ENCODE results near the gene GPC5.

The GPC5 gene

DNA sequence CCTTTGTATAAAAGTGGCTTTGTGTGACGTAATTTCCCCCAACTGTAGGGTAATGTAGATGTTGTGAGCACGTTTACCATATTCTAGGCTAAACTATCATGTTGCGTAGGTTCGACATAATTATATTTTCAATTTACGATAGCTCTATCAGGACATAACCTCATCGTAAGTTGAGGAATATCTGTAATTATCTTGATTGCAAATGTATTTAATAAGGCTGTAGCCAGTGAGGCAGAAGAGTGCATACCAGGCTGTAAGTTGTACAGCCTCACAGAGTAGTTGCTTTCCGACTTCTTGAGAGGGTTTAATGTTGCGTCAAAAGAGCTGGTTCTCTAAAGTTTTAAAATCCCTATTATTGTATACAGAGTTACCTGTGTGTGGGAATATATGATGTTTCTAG lies 988.8 kb downstream of the GPC5 start:
- DNase-seq (ENCODE audit: low read depth), result no peak

DNA sequence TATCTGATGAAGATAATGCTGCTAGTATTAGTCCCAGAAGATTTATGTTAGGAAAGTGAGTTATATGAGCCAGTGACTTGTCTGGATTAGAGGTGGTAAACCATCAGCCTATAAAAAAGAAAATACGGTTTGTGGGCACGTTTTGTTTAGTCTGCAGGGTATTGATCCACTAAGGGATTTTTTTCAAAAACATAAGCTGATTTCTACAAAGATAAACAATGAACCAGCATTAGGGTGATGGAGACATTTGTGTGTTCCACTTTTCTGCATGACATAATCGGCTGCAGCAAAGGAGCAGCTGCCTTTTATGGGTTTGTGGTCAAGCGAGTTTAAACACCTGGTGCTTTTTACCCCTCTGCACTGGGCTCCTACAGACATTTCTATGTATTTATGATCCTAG lies 991.8 kb downstream of the GPC5 start:
- no peak for DNase-seq (ENCODE audit: low read depth)

DNA sequence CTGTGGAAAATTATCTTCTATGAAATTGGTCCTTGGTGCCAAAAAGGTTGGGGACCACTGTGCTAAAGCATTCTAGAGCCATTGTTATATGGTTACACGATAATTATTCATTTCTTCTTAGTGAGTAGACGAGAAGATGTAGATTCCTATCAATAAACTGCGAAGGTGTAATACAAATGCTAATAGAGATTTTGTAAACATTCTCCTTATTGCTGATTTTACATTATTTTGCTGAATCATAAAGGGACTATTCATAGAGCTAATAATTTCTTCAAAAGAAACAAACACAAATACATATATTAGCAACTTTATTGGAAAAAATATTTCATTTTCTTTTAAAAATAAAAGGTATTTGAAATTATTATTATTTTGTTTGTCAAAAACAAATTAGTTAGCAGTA lies 1005.2 kb downstream of the GPC5 start:
- no peak for DNase-seq (ENCODE audit: low read depth)

DNA sequence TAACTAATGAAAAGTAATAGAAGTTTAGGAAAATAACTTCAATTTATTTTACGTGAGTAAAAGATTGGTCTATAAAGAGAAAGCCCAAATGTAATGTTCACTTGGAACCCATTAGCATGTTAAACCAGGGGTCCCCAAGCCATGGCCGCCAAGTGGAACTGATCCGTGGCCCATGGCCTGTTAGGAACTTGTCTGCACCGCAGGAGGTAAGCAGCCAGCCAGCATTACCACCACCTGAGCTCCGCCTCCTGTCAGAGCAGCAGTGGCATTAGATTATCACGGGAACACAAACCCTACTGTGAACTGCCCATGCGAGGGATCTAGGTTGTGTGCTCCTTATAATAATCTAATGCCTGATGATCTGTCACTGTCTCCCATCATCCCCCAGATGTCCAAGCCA lies 1009.4 kb downstream of the GPC5 start:
- DNase-seq (ENCODE audit: low read depth), result no peak

DNA sequence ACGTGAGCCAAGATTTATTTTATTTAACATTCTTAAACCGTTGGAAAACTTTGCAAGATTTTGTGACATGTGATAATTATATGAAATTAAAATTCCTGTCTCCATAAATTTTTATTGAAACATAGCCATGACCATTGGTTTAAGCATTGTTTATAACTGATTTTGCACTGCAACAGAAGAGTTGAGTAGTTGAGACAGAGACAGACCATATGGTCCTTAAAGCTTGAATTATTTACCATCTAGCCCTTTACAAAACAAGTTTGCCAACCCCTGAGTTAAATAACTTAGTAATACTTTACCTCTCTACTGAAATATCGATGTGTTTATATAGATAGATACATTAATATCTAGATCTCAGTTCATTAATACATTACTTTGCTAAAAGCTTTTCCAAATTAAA lies 1014.1 kb downstream of the GPC5 start:
- DNase-seq (ENCODE audit: low read depth), result no peak

DNA sequence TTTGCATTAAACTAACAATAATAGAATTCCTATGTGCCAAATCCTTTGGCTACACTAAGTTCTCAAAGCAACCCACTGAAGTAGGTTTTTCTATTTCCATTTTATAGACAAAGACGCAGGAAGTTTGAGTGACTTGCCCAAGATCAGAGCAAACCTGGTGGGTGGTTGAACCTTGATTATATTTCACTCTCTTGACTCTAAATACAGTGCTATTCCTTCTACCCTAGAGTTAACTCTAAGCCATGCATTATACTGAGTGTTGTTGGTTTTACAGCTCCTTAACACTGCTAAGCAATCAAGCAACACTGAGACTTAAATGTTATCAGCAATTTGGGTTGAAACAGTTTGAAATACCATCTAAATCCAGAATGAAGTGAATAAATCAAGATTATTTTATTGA lies 1014.6 kb downstream of the GPC5 start:
- DNase-seq (ENCODE audit: low read depth), result no peak

DNA sequence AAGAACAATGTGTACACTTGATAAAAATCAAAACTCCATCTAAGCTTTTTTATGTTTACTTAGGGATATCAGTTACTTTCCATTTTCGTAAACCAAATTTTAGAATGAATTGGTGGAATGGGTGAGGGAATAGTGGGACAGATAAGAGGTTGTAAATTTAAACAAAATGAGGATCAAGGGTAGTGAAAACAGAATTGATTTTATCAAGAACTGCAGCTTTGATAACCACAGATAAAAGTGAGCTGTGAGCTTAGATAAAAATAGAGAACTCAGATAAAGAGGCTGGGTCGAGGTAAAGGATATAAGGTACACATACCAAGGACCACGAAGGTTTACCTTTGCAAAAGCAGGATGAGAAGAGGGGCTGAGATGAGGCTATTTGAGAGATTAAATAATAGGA lies 1015.0 kb downstream of the GPC5 start:
- no peak for DNase-seq (ENCODE audit: low read depth)

DNA sequence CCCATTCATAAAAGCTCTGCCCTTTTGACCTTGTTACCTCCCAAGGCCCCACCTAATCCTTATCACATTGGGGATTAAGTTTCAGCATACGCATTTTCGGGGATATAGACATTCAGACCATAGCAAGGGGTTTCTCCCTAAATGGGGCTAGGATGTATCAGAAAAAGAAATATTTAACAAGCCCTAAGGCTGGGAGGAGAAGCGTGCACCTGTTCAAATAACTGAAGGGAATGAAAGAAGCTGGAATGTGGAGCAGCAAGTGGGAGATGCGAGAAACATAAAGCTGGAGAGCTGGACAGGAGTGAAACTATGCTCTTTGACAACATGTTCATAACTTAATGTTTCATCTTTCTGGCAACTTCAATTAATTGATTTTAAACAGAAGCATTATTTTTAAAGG lies 1016.4 kb downstream of the GPC5 start:
- DNase-seq (ENCODE audit: low read depth), result no peak

DNA sequence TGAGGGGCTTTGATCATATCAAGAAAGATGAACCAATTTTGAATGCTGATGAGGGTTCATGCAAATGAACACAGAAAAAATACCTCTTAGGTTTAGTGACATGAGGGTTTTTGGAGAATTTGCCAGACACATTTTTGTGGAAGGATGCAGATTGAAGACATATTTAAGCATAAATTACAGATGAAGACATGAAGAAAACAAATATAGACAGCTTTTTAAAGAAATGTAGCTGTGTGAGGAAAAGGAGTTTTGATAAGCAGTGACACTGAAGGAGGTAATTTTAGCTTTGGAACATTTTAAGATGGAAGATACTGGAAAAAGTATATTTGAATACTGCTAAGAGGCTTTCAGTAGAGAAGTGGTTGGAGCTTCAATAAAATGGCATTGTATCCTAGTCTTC lies 1017.4 kb downstream of the GPC5 start:
- no peak for DNase-seq (ENCODE audit: low read depth)

DNA sequence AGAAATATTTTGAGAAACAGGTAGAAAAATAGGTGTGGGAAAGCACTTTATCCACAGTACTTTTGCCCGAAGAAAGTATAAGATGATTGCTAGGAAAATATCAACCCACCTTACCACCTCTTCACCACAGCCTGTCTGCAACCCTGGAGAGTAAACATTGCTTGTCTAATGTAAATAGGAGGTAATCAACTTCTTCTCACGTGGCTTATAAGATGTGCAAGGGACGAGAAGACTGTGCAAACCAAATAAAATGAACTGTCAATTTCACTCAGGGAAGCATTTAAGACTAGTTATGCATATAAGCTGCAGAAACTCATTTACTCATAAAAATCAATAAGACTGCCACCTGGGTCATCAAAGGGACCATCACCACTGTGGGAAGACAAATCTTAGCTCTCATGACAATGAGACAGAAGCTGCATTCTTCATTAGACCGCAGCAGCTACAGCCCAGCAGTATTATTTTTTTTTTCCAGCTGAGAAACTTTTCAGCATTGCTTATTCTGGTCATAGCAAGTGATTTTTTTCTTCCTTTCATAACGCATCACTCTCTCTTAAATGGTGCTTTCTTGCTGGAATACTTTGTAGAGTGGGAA lies 1020.5 kb downstream of the GPC5 start:
- DNase-seq (ENCODE audit: low read depth), result no peak

DNA sequence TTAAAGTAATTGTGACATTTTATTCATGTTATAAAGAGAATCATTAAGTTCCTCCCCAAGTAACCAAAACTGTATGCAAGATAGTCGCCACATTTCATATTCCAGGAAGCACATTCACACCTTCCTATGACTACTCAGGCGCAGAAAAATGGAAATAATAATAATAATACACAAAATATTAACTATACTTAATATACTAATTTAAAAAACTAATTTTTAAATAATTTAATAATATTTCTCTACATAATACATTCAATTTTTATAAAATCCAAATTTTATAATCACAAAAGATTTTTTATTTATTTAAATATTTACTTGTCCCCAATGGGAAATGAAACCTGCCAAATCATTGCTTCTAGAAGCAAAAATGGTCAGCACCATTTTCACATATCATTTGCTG lies 1030.8 kb downstream of the GPC5 start:
- DNase-seq (ENCODE audit: low read depth), result no peak

DNA sequence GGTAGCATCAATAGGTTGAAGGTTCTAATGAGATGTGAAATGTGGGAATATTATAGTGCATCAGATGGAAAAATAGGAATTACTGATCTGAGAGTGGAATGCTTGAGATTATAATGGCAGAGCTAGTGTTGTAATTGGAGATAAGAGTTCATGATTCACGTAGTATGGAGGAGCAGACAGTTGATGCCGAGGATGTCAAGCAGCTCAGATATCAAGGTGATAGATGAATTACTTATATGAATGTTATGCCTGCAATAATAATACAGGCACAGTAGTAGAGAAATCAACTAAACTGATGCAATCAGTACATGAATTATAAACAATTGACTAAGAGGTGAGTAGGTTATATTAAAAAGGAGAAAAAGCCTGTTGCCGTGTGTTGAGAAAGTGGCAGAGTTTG lies 1035.0 kb downstream of the GPC5 start:
- DNase-seq (ENCODE audit: low read depth), result no peak

DNA sequence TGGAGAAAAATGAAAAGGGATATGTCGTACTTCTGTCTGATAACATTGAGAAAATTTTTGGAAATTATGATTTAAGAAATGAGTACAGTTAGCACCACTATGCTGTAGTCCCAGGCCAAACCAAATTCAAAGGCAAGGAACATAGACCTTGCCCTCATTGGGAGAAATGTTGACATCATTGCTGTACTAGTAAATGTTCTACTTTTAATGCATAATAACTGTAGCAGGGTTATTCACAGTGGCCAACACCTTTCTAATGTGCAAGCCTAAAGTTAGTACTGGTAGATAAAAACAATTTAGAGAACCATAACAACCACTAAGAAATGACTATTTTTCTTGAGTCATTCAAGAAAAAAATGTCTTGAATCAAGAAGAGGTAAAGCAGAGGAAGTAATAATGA lies 1035.5 kb downstream of the GPC5 start:
- DNase-seq (ENCODE audit: low read depth), result no peak

DNA sequence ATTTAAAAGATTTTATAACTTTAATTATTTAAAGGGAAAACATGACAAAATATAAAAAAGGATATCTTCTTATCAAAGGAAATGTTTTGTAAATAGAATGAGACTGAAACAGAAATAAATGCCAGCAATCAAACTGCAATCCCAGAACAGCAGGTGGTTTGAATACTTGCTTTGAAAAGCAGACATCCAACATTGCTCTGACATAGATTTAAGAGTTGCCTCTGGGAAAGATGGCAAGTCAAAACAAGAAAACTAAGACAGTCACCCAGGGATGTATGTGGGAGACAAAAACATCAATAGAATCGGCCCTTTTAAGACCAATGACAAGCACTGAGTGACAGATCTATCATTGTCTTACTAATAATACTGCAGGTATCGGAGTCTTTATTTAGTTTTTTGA lies 1038.5 kb downstream of the GPC5 start:
- DNase-seq (ENCODE audit: low read depth), result no peak

DNA sequence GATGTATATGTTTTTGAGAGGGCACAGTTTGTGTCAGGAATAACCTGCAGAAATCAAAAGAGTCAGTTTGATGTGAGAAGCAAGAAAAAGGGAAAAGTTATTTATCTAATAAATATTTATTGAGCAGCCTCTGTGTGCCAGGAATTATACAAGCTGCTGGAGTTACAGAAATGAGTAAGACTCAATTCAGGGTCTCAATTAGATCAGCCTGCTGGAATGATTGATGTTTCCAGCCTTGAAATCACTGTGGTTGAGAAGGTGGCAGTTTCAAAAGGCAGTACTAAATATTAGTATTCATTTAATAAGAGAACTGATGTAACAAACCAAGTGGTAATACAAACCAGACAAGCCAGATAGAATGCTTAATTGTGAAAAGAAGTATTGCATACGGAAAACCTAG lies 1045.8 kb downstream of the GPC5 start:
- no peak for DNase-seq (ENCODE audit: low read depth)

DNA sequence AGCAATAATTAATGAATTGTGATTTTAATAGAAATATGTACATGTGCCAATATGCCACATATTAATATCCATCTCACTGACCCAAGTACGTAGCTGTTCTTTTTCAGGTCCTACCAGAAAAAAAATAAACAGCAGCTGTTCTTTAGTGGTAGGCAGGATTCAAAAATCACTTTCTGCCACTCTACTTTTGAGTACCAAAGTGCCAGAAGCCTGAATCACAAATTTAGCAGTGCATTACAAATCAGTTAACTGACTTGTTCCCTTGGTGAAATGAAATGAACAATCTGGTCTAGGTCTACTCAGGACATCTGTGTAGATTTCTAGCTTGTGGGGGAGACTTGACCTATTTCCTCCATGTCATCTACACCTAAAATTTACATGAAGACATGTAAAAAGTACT lies 1052.6 kb downstream of the GPC5 start:
- no peak for DNase-seq (ENCODE audit: low read depth)

DNA sequence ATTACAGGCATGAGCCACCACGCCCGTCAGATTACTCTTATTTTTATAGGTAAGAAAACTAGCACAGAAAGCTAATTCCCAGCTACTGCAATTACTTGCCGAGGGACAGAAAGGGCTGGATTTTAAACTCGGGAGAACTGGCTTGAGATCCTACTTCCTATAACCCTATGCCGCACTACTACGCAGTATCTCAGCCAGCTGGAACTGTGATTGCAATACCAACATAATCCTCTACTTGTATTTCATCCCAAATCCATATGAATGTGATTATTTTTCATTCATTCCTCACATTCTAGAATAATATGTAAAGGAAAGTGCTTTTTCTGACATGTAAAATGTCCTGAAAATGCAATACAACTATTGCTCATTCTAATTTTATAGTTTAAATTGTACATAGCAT lies 1054.4 kb downstream of the GPC5 start:
- DNase-seq (ENCODE audit: low read depth), result no peak

DNA sequence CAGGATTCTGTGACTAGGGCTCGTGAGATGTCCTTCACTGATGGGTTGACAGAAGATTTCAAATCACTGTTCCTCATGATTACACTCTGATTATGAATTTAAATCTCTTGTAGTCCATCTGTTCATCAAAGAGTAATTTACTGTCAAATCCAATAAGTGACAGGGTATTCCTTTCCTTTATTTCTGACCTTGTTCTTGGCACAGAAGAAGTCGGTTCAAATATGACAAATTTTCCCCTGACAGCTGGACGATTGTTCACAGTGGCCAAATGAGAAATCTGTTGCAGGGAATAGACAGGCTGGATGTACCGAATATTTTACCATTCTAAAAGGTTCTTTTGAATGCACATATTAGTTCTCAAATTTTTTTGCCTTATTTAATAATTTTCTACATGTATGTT lies 1060.9 kb downstream of the GPC5 start:
- DNase-seq (ENCODE audit: low read depth), result no peak

DNA sequence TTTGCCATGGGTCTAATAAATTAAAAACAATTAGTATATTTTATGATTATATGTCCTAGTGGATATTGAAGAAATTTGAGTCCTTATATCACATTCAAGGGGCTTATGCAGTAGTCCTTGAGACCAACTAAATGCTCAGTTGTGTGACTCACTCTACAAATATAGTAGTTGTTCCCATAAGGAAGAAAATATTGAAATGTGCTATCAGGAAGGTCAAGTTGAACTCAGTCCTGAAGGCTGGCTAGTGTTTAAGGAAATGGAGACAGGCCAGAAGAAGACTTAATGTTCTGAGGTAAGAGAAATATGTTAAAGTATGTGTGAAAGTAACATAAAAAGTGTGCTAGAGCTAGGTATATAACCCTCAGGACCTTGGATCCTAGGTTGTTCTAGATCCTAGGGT lies 1062.1 kb downstream of the GPC5 start:
- DNase-seq (ENCODE audit: low read depth), result no peak

DNA sequence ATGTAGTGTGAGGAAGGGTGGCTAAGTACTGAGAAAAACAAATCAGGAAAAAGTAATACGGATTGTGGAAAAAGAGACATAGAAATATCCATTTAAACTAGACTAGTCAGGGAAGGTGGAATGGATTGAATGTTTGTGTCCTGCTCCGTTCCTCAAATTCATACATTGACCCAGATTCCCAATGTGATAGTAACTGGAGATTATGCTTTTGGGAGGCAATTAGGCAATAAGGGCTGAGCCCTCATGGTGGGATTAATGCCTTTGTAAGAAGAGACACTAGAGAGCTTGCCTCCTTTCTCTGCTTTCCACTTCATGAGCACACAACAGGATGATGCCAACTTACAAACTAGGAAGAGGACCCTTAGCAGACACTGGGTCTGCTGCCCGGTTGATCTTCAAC lies 1063.0 kb downstream of the GPC5 start:
- DNase-seq (ENCODE audit: low read depth), result no peak

DNA sequence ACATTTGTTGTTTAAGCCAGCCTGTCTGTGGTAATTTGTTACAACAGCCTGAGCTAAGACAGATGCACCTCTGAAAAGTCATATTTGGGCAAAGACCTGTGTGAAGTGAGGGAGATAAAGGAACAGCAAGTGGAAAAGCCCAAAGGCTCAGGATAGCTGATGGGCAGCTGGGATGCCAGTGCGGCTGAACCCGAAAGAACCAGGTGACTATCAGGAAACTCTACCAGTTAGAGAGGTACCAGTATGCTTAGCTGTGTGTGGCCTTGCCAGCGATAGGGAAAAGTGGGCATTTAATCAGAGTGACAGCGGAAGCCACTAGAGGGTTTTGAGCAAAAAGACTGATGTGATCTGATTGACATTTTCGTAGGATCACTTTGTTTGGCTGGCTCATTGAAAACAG lies 1063.4 kb downstream of the GPC5 start:
- no peak for DNase-seq (ENCODE audit: low read depth)

DNA sequence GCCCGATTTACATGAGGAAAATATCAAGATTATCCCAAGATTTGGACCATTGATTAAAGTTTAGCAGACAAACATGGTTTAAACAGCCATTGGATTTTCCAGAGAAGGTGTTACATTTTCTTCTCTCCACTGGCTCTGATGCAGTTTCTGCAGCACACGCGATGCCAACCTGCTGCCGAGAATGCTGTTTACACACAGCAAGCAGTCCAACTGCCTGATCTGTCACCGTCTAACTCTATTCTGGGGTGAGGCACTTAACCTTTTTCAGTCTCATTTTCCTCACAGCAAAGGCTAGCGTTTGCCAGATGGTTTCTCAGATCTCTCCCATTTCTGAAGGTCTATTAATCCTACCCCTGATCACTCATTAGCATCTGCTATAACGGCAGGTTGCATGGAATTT lies 1064.7 kb downstream of the GPC5 start:
- no peak for DNase-seq (ENCODE audit: low read depth)

DNA sequence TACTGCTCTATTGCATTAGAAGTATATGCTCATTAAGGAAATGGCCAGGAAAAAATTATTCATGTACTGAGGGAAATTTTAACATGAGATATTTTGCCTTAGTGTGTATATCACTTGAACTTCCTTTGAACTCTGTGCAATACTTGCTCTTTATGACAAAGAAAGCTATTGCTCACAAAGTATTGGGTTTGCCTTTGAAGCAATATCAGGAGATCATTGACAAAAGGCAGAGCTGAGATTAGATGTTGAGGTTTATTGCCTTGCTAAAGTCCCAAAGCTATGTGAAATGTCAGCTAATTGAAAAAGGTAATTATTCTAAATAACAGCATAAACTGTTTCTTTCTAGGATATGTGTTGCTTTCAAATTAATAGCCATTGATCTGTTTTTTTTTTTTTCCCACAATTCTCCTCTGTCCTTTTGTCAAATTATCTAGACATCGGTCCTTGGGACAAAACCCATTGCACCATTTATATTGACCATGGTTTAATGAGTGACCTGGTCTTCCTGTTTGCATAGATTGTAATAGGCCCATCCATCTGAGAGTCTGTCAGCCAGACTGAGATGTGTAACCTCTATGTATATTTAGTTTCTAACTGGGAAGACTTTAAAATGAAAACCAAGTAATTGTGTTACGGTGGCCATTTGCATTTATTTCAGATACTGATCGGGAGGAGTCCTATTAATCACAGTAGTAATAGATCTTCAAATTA lies 1075.5 kb downstream of the GPC5 start:
- no peak for DNase-seq (ENCODE audit: low read depth)

DNA sequence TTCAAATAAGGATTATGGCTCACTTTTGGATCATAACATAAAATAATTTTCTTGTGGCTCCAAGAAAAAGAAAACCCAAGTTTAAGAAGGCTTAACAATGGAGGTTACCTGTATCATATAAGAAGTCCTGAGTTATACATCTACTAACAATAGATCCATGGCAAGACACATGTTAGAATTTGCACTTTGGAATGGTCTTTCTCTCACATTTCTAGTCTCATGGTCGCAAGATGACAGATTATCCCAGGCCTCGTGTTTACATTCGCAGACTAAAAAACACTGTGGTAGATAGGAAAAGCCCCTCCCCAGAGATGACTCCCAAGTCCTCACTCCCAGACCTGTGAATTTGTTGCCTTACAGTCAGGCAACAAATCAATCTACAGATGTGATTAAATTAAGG lies 1082.0 kb downstream of the GPC5 start:
- no peak for DNase-seq (ENCODE audit: low read depth)

Data from HS-5 (cell line).